Cardiac fibroblast (primary cell): Measurements from ENCODE around the gene NELFB.

ENCODE experiments used
- DNase-seq, 2 donors: peaks; one replicate each; pipeline versions ENCODE4 v3.0.0 to v3.0.0-alpha.2; 2010; ENCODE audit warnings: low read depth in 2 of 2
- H3K4me3 ChIP-seq, 2 donors: replicated peaks in 1 of 2; 1 replicate in 1 of 2; 2 replicates in 1 of 2; pipeline ENCODE4 v1.5.1; 2011; ENCODE audit warnings: low read depth in 2 of 2, low read length in 2 of 2, mild to moderate bottlenecking in 2 of 2, moderate library complexity in 1 of 2
- CTCF ChIP-seq: IDR thresholded peaks from one replicate; pipeline ENCODE4 v1.5.1; 2011; ENCODE audit warnings: low read depth, mild to moderate bottlenecking, low read length, inconsistent platforms

NELFB gene

GRCh38 chr9:137273611-137274320, 18.6 kb downstream of the NELFB start:
- TF ChIP-seq CTCF, result no peak
- DNase-seq, result no peak
- H3K4me3 ChIP-seq, result no peak overlapping the region

- no peak for TF ChIP-seq CTCF
- H3K4me3 ChIP-seq, result no peak overlapping the region
- DNase-seq, result no peak
Observed at GRCh38 chr9:137275203-137275587, 20.1 kb downstream of the NELFB start.

- no peak for TF ChIP-seq CTCF
- no peak for DNase-seq
Observed at GRCh38 chr9:137275588-137276472, 20.7 kb downstream of the NELFB start.

GRCh38 chr9:137276473-137277328, 21.6 kb downstream of the NELFB start:
- no peak for TF ChIP-seq CTCF
- DNase-seq, result peak; percentile 72 to 87
- peak overlapping the region; percentile 61 to 64 for H3K4me3 ChIP-seq

More at GRCh38 chr9:137275588-137276472, 20.7 kb downstream of the NELFB start:
- no peak overlapping the region for H3K4me3 ChIP-seq

- H3K4me3 ChIP-seq, result peak within 1 kb of the TSS; percentile 61 to 64
- DNase-seq, result peak; percentile 92 to 94
- TF ChIP-seq CTCF, result no peak
Observed at GRCh38 chr9:137277329-137278041, 22.4 kb downstream of the NELFB start, which contains the start of gene TOR4A. Gene TOR4A, plus strand, starts transcription at chr9:137277726. Its CDS starts 964 bp downstream, at chr9:137278690.
